Measurements from ENCODE around the gene RCN1.

Gene RCN1

DNA sequence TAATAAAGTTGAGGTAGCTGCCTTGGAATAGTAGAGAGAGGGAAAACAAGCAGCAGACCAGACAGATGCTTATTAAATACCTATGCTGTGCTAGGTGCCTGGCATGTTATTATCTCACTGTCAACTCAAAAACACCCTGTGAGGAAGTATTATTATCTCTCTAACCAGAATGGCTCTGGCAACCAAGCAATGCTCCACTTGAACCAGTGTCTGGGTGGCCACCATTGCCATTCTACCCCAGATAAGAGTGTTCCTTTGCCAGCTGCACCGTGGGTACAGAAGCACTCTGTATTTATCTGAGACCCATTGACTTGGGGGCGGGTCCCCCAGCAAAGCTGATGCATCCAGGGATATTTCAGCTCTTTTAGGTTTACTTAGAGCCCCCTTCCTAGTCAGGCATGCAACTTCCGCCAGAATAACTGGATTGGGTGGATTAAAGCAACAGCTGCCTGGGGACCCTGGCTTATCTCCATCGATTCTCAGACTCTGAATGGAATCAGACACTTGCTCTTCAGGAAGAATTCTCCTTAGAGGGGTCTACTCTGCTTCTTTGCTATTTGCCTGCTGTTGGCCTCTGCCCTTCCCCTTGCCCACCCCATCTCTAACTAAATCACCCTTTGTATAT, 49.1 kb downstream of the RCN1 start:
- TF ChIP-seq ZFX (IDR thresholded peaks at IDR 0.05; ENCODE audit: borderline replicate concordance): no peak
- TF ChIP-seq, protein P1, sequence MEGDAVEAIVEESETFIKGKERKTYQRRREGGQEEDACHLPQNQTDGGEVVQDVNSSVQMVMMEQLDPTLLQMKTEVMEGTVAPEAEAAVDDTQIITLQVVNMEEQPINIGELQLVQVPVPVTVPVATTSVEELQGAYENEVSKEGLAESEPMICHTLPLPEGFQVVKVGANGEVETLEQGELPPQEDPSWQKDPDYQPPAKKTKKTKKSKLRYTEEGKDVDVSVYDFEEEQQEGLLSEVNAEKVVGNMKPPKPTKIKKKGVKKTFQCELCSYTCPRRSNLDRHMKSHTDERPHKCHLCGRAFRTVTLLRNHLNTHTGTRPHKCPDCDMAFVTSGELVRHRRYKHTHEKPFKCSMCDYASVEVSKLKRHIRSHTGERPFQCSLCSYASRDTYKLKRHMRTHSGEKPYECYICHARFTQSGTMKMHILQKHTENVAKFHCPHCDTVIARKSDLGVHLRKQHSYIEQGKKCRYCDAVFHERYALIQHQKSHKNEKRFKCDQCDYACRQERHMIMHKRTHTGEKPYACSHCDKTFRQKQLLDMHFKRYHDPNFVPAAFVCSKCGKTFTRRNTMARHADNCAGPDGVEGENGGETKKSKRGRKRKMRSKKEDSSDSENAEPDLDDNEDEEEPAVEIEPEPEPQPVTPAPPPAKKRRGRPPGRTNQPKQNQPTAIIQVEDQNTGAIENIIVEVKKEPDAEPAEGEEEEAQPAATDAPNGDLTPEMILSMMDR (IDR thresholded peaks at IDR 0.05): no peak
- no peak overlapping the region for H3K27ac ChIP-seq

DNA sequence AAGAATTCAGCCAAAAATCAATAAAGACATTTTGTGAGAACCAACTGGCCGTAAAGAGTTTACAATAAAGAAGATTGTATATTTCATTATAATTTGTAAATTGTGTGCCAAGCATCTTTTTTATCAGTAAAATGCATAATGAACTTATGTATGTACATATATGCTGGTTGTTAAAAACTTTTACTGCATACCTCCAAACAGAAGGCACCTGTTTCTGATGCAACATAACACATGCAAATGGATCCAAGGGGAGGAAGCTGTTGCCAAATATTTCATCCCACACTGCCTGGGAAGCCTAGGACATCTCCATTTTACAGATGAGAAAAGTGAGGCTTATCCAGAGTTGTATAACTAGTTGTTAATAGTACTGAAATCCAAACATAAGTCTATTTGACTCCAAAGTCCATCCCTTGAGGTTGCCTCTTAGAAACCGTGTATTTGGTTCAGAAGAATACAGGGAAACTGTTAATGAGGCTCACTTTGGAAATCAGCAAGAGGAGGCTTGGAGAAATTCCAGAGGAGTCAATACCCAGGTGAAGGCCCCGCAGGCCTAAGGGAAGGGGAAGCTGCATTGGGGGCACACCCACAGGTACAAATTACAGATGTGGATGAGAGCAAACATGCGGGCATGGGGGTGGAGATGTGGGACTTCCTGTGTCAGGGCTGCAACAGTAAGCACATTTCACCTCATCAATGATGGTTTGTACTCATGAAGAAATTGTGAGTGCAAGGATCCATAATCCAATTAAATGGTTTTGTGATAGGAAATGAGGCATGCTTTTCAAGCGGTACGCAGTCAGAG, 51.1 kb downstream of the RCN1 start:
- TF ChIP-seq, protein P1 (IDR thresholded peaks at IDR 0.05): no peak
- no peak for TF ChIP-seq ZFX (IDR thresholded peaks at IDR 0.05; ENCODE audit: borderline replicate concordance)
- H3K27ac ChIP-seq: no peak overlapping the region

DNA sequence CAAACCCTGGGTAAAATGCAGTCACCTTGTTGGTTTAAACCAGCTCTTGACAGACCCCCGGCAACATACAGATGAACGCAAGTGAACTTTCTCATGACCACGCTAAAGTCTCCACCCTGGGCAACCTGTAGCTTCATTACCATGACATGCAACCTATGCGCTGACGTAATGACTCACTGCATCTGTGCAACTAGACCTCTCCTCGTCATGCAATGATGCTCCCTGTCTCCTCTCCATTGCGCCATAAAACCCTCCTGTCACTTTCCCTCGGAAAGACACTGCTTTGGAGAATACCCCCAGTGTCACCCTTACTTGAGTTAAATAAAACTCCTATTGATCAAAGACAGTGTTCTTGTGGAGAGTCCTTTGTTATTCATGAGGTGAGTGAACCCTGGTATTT, 52.5 kb downstream of the RCN1 start:
- H3K27ac ChIP-seq: no peak overlapping the region
- TF ChIP-seq ZFX (IDR thresholded peaks at IDR 0.05; ENCODE audit: borderline replicate concordance): no peak
- TF ChIP-seq, protein P1 (IDR thresholded peaks at IDR 0.05): no peak

DNA sequence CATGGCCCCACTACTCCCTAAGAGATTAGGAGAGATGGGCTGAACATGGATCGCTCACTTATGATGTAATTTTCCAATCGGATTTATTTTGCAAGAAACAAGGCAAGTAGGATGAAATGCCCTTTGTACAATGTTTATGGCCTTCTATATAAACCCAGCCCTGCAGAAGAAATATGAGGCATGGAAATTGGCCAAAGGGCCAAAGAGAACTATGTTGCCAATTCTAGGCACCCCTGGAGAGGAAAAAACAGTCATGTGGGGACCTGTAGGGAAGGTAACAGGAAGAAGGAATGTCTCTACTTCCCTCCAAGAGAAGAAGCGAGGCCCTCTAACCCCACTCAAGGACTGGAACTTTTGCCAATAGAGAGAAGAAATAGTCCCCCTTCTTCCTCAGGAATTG, 54.4 kb downstream of the RCN1 start:
- no peak overlapping the region for H3K27ac ChIP-seq

DNA sequence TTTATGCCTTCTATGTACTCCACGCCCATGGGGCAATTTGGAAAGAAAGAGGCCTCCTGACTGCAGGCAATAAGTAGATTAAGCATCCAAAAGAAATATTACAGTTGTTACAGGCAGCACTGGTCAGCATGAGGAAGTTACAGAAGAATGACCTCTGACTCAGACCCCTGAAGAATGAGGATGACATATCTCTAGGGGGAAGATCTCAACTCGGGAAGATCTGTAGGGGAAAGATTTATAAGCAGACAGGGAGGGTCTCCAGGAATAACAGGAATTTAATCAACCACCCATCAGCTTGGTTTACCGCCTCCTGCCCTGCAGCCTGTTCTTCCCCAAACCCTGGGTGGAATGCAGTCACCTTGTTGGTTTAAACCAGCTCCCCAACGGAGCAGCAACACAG, 58.0 kb downstream of the RCN1 start:
- H3K27ac ChIP-seq: no peak overlapping the region
- TF ChIP-seq, protein P1 (IDR thresholded peaks at IDR 0.05): no peak
- no peak for TF ChIP-seq ZFX (IDR thresholded peaks at IDR 0.05; ENCODE audit: borderline replicate concordance)

More for the DNA sequence above, 54.4 kb downstream of the RCN1 start:
- TF ChIP-seq ZFX (IDR thresholded peaks at IDR 0.05; ENCODE audit: borderline replicate concordance): no peak
- TF ChIP-seq, protein P1 (IDR thresholded peaks at IDR 0.05): no peak

DNA sequence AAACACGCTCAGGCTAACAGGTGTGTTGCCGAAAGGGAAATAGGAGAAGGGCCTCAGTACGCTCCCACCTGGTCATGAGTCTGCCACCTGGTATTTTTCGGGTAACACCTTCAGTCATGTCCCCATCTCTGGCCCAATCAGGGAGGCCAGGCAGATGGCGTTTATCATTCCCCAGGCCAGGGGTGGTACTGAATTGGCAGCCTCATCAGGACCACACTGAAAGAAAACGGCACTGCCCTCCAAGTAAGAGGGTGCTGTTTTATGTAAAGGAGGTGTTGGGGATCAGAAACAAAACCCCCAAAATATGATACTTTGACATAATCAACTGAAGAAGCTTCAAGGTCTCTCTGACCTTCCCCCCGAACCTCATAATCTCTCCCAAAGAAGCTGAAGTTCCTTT, 58.9 kb downstream of the RCN1 start:
- TF ChIP-seq ZFX (IDR thresholded peaks at IDR 0.05; ENCODE audit: borderline replicate concordance): no peak
- TF ChIP-seq, protein P1 (IDR thresholded peaks at IDR 0.05): no peak

DNA sequence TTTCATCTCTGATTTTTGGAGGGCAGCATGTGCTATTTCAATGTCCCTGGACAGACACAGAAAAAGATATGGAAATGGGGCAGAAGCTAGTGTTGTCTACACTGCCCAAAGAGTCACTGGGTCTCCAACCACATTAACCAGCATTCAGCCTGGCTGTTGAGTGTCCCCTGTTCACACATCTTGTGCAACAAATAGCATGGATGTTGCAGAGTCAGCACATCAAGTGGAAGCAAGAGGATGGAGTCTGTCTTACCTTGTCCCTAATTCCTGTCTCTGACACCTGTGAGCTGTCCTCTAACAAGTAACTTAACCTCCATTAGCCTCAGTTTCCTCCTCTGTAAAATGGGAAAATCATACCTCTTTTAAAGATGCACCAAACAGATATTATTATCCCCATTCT, 60.2 kb downstream of the RCN1 start:
- TF ChIP-seq ZFX (IDR thresholded peaks at IDR 0.05; ENCODE audit: borderline replicate concordance): no peak
- TF ChIP-seq, protein P1 (IDR thresholded peaks at IDR 0.05): no peak
- no peak overlapping the region for H3K27ac ChIP-seq

More for the DNA sequence above, 58.9 kb downstream of the RCN1 start:
- no peak overlapping the region for H3K27ac ChIP-seq

Measured in 22Rv1 (cell line).